ENCODE measurements around the gene CRK. TPM values are rescaled to one million over a fixed set of nuclear protein-coding genes. Genes with fewer than 3 reads are reported as not detected.
A peak's percentile ranks its signal among the peaks of the same experiment; 100 is the strongest.
"Not testable (repeated sequence)": the region's sequence is repeated elsewhere in the genome, so short reads cannot be mapped to it uniquely, and the experiment has no call there.

Gene CRK
- total RNA-seq, 1 donor from 2014 or later: 70.4 TPM

DNA sequence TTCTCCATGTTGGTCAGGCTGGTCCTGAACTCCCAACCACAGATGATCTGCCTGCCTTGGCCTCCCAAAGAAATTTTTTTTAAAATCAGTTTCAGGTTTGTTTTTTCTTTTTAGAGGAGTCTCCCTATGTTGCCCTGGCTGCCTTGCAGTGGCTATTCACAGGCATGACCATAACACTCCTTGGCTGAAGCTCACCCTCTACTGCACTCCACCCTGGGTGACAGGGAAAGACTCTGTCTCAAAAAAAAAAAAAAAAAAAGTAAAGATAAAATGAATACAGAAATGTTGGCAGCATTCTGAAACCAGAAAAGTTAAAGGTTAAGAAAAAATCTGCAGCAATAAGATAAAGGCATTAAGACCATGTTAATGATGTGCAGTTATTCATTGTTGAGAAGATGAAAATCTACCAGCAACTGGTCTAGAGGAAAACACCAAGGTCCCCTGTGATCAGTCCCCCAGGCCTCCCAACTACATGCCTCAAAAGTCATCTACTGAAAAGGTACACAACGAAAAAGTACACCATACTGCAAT, 71.1 kb downstream of the CRK start:
- H3K27ac Mint-ChIP-seq (ENCODE audit: unreplicated experiment): peak overlapping the region; percentile 51
- H3K9me3 Mint-ChIP-seq (ENCODE audit: low read depth): no peaks in the 10 kb centered on the region
- TF ChIP-seq, protein P1, sequence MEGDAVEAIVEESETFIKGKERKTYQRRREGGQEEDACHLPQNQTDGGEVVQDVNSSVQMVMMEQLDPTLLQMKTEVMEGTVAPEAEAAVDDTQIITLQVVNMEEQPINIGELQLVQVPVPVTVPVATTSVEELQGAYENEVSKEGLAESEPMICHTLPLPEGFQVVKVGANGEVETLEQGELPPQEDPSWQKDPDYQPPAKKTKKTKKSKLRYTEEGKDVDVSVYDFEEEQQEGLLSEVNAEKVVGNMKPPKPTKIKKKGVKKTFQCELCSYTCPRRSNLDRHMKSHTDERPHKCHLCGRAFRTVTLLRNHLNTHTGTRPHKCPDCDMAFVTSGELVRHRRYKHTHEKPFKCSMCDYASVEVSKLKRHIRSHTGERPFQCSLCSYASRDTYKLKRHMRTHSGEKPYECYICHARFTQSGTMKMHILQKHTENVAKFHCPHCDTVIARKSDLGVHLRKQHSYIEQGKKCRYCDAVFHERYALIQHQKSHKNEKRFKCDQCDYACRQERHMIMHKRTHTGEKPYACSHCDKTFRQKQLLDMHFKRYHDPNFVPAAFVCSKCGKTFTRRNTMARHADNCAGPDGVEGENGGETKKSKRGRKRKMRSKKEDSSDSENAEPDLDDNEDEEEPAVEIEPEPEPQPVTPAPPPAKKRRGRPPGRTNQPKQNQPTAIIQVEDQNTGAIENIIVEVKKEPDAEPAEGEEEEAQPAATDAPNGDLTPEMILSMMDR (IDR thresholded peaks at IDR 0.05): no peak
- no peak overlapping the region for H3K4me3 Mint-ChIP-seq (ENCODE audit: unreplicated experiment)
- peaks cover 54% of the 10 kb centered on the region for H3K4me1 Mint-ChIP-seq (ENCODE audit: low read depth)
- H3K27me3 Mint-ChIP-seq (ENCODE audit: low read depth): no peaks in the 10 kb centered on the region
- no peaks in the 10 kb centered on the region for H3K36me3 Mint-ChIP-seq (ENCODE audit: low read depth)
- no peak for DNase-seq (ENCODE audit: low spot score)

DNA sequence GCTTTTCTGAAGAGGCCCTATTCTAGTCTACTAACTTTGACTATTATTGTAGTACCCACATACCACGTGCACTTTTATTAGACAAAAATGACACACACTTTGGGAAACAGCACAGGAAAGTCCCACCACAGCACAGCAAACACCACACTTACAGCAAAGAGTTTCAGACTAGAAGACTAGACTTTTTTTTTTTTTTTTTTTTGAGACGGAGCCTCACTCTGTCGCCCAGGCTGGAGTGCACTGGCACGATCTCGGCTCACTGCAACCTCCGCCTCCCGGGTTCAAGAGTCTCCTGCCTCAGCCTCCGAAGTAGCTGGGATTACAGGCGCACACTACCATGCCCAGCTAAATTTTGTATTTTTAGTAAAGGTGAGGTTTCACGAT, 76.1 kb downstream of the CRK start:
- H3K4me1 Mint-ChIP-seq (ENCODE audit: low read depth): peaks cover 71% of the 10 kb centered on the region
- TF ChIP-seq, protein P1 (IDR thresholded peaks at IDR 0.05): no peak
- H3K4me3 Mint-ChIP-seq (ENCODE audit: unreplicated experiment): no peak overlapping the region
- H3K27ac Mint-ChIP-seq (ENCODE audit: unreplicated experiment): peak overlapping the region; percentile 57
- no peaks in the 10 kb centered on the region for H3K36me3 Mint-ChIP-seq (ENCODE audit: low read depth)
- no peaks in the 10 kb centered on the region for H3K9me3 Mint-ChIP-seq (ENCODE audit: low read depth)
- no peaks in the 10 kb centered on the region for H3K27me3 Mint-ChIP-seq (ENCODE audit: low read depth)
- no peak for DNase-seq (ENCODE audit: low spot score)

DNA sequence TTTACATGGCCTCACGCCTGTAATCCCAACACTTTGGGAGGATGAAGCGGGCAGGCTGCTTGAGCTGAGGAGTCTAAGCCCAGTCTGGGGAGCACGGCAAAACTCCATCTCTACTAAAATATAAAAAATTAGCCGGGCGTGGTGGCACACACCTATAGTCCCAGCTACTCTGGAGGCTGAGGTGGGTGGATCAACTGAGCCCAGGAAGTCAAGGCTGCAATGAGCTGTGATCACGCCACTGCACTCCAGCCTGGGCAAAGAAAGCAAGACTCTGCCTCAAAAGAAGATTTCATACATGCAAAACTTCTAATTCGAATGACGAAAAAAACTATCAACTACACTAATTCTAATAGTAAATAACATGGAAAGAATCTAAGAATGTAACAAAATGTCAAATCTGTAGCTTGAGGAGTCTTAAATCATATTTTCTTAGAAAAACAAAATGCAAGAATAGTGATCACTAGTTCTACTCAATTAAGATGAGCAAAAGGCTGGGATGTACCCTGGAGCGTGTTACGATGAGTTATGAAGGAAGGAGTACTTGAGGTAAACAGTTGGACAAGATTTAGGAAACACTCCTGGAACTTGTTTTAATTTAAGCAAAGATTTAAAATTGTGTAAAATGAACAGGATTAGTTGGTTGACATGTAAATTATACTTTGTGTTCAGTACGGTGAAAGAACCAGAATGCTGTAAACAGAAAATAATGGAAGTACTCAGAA, 76.7 kb downstream of the CRK start:
- Mint-ChIP-seq H3K4me3 (ENCODE audit: unreplicated experiment) (no peak overlapping the region), H3K27me3 (ENCODE audit: low read depth) (no peaks in the 10 kb centered on the region), H3K4me1 (ENCODE audit: low read depth) (peaks cover 74% of the 10 kb centered on the region), H3K36me3 (ENCODE audit: low read depth) (no peaks in the 10 kb centered on the region), H3K9me3 (ENCODE audit: low read depth) (no peaks in the 10 kb centered on the region), H3K27ac (ENCODE audit: unreplicated experiment) (peak overlapping the region; percentile 63)
- TF ChIP-seq, protein P1 (IDR thresholded peaks at IDR 0.05): no peak
- DNase-seq (ENCODE audit: low spot score): no peak

DNA sequence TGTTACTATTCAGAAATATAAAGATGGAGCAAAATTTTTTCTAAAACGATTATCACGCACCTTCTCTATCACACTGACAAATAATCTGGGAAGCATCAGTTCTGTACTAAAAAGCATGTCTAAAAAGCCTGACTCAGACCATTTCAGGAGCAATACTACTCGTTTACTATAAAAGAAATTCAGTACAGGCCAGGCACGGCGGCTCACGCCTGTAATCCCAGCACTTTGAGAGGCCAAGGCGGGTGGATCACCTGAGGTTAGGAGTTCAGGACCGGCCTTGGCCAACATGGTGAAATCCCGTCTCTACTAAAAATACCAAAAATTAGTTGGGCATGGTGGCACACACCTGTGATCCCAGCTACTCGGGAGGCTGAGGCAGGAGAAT, 77.6 kb downstream of the CRK start:
- not testable (repeated sequence) for H3K9me3 Mint-ChIP-seq (ENCODE audit: low read depth); H3K36me3 Mint-ChIP-seq (ENCODE audit: low read depth); DNase-seq (ENCODE audit: low spot score); H3K4me3 Mint-ChIP-seq (ENCODE audit: unreplicated experiment); H3K27me3 Mint-ChIP-seq (ENCODE audit: low read depth)
- peaks cover 81% of the 10 kb centered on the region for H3K4me1 Mint-ChIP-seq (ENCODE audit: low read depth)
- H3K27ac Mint-ChIP-seq (ENCODE audit: unreplicated experiment): peak overlapping the region; percentile 47

DNA sequence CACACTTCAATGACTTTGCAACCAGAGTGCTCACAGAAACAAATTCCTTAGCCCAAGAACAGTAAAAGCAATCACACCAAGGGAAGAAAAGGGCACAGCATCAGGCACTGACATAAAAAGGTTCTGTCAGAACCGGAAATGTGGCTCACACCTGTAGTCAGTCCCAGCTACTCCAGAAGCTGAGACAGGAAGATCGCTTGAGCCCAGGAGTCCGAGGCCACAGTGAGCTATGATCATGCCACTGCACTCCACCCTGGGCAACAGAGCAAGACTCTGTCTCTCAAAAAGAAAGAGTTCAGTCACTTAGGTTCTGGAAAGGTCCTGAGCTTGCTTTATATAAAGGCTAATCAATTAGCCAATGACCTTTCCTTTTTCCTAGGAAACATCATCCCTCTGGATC, 78.7 kb downstream of the CRK start:
- Mint-ChIP-seq H3K27me3 (ENCODE audit: low read depth) (no peaks in the 10 kb centered on the region), H3K36me3 (ENCODE audit: low read depth) (peaks cover 1% of the 10 kb centered on the region), H3K4me3 (ENCODE audit: unreplicated experiment) (no peak overlapping the region), H3K4me1 (ENCODE audit: low read depth) (peaks cover 86% of the 10 kb centered on the region), H3K27ac (ENCODE audit: unreplicated experiment) (peak overlapping the region; percentile 92), H3K9me3 (ENCODE audit: low read depth) (no peaks in the 10 kb centered on the region)
- TF ChIP-seq, protein P1 (IDR thresholded peaks at IDR 0.05): no peak
- DNase-seq (ENCODE audit: low spot score): no peak

DNA sequence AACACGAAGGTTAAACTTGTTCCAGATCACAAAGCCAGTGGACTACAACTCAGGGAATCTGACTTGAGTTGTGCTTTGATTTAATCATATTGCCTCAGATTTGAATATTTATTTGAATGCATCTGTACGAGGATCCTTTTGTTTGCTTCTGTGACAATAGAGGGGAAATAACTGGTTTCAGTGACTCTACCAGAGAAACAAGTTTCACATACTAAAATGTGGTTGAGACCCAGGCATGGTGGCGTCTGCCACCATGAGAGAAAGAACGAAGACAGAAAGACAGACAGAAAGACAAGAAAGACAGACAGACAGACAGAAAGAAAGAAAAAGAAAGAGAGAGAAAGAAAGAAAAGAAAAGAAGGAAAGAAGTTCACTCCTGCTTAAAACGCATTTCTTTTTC, 80.0 kb downstream of the CRK start:
- Mint-ChIP-seq H3K4me1 (ENCODE audit: low read depth) (peaks cover 83% of the 10 kb centered on the region), H3K9me3 (ENCODE audit: low read depth) (no peaks in the 10 kb centered on the region), H3K27ac (ENCODE audit: unreplicated experiment) (peak overlapping the region; percentile 92), H3K4me3 (ENCODE audit: unreplicated experiment) (no peak overlapping the region), H3K36me3 (ENCODE audit: low read depth) (peaks cover 2% of the 10 kb centered on the region), H3K27me3 (ENCODE audit: low read depth) (no peaks in the 10 kb centered on the region)
- DNase-seq (ENCODE audit: low spot score): no peak
- TF ChIP-seq, protein P1 (IDR thresholded peaks at IDR 0.05): no peak

All from chondrocyte (in vitro differentiated cells).